Rectal smooth muscle tissue (tissue), 1 donor: ENCODE results near the gene RNF26.

Experiments
- H3K27ac ChIP-seq: one replicate; pipeline ENCODE4 v1.7.0; 2013; ENCODE audit warnings: low read depth, low read length, inconsistent platforms
- H3K27me3 ChIP-seq: one replicate; pipeline ENCODE4 v1.7.0; 2013; ENCODE audit warnings: low read length; ENCODE audit not compliant: control insufficient read depth, insufficient read depth
- H3K36me3 ChIP-seq: one replicate; pipeline ENCODE4 v1.7.0; 2013; ENCODE audit warnings: low read length; ENCODE audit not compliant: control insufficient read depth, insufficient read depth
- H3K4me1 ChIP-seq: one replicate; pipeline ENCODE4 v1.7.0; 2013; ENCODE audit warnings: low read length; ENCODE audit not compliant: control insufficient read depth, insufficient read depth
- H3K4me3 ChIP-seq: one replicate; pipeline ENCODE4 v1.7.0; 2013; ENCODE audit warnings: low read length
- H3K9ac ChIP-seq: one replicate; pipeline ENCODE4 v1.7.0; 2013; ENCODE audit warnings: low read length

RNF26 gene

DNA sequence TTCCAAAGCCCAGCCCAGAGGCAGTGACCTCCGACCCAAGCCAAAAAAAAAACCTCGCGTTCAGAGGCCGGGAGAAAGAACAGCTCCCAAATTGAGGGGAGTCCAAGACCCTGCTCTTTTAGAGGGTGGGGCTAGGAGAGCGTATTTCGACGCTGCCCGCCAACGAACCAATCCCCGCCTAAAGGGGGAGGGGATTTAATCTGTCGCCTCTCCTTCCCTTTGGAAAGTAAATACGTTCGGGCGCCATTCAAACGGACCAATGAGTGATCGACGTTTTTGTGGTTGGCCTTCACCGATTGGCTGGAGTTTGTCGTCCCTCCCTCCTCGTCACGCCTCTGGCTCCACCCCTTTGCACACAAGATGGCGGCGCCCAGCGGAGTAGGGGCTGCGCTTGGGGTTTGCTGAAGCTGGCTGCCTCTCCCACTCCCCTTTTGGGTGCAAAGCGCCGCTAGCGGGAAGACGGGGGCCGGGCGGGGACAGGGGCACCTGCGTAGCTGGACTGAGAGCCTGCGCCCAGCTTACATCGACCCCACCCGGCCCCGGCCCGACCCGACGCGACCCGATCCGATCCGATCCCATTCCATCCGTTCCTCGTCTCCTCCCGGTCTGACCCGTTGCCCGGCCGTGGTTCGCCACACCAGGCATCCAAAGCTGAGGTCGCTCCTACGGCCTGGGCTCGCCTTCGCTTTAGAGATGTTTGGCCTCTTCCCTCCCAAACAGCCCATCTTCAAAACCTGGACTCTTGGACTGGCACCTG lies at the start of gene RNF26:
RNF26 (plus strand) TSS at position 354 of the 757 bp plus-strand sequence. CDS start 596 bp downstream, outside the sequence.
- H3K27ac ChIP-seq: peak within 1 kb of the TSS; percentile 78
- peaks cover 19% of the 10 kb centered on the region for H3K4me1 ChIP-seq
- no peaks in the 10 kb centered on the region for H3K27me3 ChIP-seq
- H3K9ac ChIP-seq: peak within 1 kb of the TSS; percentile 75
- peak within 1 kb of the TSS; percentile 96 for H3K4me3 ChIP-seq
- H3K36me3 ChIP-seq: no peaks in the 10 kb centered on the region

DNA sequence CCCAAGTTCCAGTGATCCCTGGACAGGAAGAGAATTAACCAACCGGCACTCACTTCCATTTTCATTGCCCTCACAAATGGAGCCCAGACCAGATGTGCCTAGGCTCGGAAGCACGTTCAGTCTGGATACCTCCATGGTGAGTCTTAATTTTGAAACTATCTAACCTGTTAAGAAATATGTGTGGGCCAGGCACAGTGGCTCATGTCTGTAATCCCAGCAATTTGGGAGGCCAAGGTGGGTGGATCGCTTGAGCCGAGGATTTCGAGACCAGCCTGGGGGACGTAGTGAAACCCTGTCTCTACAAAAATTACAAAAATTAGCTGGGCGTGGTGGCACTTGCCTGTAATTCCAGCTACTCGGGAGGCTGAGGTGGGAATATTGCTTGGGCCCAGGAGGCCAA lies 48.9 kb upstream of the RNF26 start:
- Histone ChIP-seq H3K9ac (no peak overlapping the region), H3K27me3 (no peaks in the 10 kb centered on the region), H3K4me1 (peaks cover 3% of the 10 kb centered on the region), H3K27ac (no peak overlapping the region), H3K36me3 (peaks cover 9% of the 10 kb centered on the region), H3K4me3 (no peak overlapping the region)

DNA sequence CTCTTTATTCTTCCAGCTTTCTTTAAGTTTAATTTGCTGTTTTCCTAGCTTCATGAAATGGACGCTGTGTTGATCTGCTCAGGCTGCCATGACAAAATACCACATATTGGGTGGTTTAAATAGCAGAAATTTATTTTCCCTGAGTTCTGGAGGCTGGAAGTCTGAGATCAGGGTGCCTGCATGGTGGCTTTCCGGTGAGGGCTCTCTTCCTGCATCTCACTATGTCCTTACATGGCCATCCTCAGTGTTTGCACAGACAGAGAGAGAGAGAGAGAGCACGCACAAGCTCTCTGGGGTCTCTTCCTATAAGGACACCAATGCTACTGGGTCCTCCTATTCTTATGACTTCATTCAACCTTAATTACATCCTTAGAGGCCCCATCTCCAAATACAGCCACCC lies 46.1 kb upstream of the RNF26 start:
- Histone ChIP-seq H3K9ac (no peak overlapping the region), H3K27me3 (no peaks in the 10 kb centered on the region), H3K4me1 (peaks cover 3% of the 10 kb centered on the region), H3K27ac (no peak overlapping the region), H3K36me3 (peaks cover 9% of the 10 kb centered on the region), H3K4me3 (no peak overlapping the region)

GRCh38 chr11:119290894-119291497 lies 43.3 kb upstream of the RNF26 start:
- H3K36me3 ChIP-seq: peaks cover 3% of the 10 kb centered on the region
- H3K9ac ChIP-seq: no peak overlapping the region
- no peaks in the 10 kb centered on the region for H3K27me3 ChIP-seq
- H3K4me3 ChIP-seq: no peak overlapping the region
- no peak overlapping the region for H3K27ac ChIP-seq
- H3K4me1 ChIP-seq: peaks cover 3% of the 10 kb centered on the region

DNA sequence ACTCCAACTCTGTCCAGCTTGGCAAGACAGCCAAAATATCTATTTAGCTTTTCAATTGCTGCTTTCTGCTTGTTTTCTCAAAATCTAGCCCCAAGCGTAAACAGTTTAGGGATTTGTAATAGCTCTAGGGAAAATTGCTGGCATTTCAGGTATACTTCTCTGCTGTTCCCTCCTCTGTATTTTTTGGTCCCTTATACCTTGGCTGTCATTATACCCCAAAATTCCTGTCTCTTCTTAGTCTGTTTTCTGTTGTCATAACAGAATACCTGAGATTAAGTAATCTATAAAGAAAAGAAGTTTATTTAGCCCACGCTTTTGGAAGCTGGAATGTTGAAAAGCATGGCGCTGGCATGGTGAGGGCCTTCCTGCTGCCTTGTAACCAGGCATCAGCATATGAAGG lies 40.9 kb upstream of the RNF26 start:
- Histone ChIP-seq H3K4me1 (peaks cover 7% of the 10 kb centered on the region), H3K27ac (no peak overlapping the region), H3K27me3 (no peaks in the 10 kb centered on the region), H3K36me3 (peaks cover 6% of the 10 kb centered on the region), H3K4me3 (no peak overlapping the region), H3K9ac (no peak overlapping the region)

- H3K4me1 ChIP-seq: peaks cover 13% of the 10 kb centered on the region
- no peak overlapping the region for H3K27ac ChIP-seq
- H3K36me3 ChIP-seq: peaks cover 7% of the 10 kb centered on the region
- no peaks in the 10 kb centered on the region for H3K27me3 ChIP-seq
- no peak overlapping the region for H3K4me3 ChIP-seq
- H3K9ac ChIP-seq: no peak overlapping the region
These were observed 39.1 kb upstream of the RNF26 start for GRCh38 chr11:119295178-119295577.

DNA sequence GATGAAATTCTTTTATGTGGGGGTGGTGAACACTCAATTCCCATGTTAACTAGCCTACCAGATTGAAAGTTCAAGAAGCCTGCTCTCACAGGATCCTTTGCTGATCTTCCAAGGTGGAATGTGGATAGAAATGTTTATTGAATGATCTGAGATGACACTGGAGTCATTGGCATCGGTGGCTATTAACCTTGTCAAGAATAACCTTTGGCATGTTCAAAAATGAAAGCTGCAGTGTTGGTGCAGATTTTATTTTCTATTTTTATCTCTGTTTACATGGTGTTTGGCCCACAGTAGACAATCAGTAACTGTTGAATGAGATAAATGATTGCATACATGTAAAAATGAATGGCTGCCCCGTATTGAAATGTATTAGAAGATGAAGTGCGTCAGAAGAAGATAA lies 36.4 kb upstream of the RNF26 start:
- Histone ChIP-seq H3K36me3 (peaks cover 15% of the 10 kb centered on the region), H3K27me3 (no peaks in the 10 kb centered on the region), H3K4me3 (no peak overlapping the region), H3K4me1 (peaks cover 20% of the 10 kb centered on the region), H3K27ac (peak overlapping the region; percentile 50), H3K9ac (no peak overlapping the region)

- Histone ChIP-seq H3K36me3 (peaks cover 15% of the 10 kb centered on the region), H3K27ac (peak overlapping the region; percentile 50), H3K27me3 (no peaks in the 10 kb centered on the region), H3K9ac (no peak overlapping the region), H3K4me1 (peaks cover 20% of the 10 kb centered on the region), H3K4me3 (no peak overlapping the region)
These were observed 35.6 kb upstream of the RNF26 start for GRCh38 chr11:119298726-119299125.

- H3K4me3 ChIP-seq: no peak overlapping the region
- no peaks in the 10 kb centered on the region for H3K27me3 ChIP-seq
- no peak overlapping the region for H3K9ac ChIP-seq
- H3K4me1 ChIP-seq: peaks cover 20% of the 10 kb centered on the region
- peaks cover 17% of the 10 kb centered on the region for H3K36me3 ChIP-seq
- no peak overlapping the region for H3K27ac ChIP-seq
These were observed 34.9 kb upstream of the RNF26 start for GRCh38 chr11:119299416-119299815.

GRCh38 chr11:119300198-119300964 lies 33.9 kb upstream of the RNF26 start:
- Histone ChIP-seq H3K4me1 (peaks cover 20% of the 10 kb centered on the region), H3K36me3 (peaks cover 17% of the 10 kb centered on the region), H3K4me3 (no peak overlapping the region), H3K27me3 (no peaks in the 10 kb centered on the region), H3K27ac (peak overlapping the region; percentile 53), H3K9ac (no peak overlapping the region)

- Histone ChIP-seq H3K4me1 (peaks cover 19% of the 10 kb centered on the region), H3K36me3 (peaks cover 14% of the 10 kb centered on the region), H3K27ac (no peak overlapping the region), H3K4me3 (no peak overlapping the region), H3K27me3 (no peaks in the 10 kb centered on the region), H3K9ac (no peak overlapping the region)
These were observed 31.1 kb upstream of the RNF26 start for GRCh38 chr11:119303227-119303718.

DNA sequence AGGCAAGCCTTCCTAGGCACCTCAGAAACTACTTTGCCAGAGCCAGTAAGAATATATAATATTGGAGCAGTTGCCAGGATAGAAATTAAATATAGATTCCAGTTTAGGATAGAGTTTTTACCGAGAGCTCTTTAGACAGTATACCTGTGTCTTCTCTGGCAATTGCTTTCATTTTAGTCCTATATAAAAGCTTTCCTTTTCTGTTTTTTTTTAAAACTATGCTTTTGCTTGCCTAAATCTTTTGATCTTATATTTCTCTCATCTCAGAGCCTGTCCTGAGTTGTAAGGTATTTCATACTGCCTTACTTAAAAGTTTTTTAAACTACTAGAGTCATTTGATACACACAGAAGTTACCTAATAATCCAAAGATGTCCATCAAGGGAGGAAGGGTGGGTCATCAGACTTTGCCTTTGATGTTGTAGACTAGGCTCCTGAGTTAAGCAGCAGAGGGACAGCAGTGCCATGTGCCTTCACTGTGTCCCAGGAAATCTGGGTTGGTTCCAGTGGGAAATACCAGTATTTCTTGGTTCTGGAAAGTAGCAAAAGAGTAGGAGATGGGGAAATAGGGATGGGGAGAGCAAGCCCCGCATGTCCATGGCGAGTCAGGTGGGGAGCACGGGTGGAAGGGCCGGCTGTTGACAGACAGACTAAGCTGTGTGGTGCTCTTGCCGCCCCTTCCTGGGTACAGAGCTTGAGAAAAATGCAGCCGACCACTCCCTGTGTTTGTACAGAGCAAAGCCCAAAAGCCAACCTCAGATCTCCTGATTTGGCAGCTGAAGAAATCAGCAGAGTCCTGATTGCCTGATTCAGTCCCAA lies 28.6 kb upstream of the RNF26 start:
- peaks cover 14% of the 10 kb centered on the region for H3K36me3 ChIP-seq
- H3K27ac ChIP-seq: no peak overlapping the region
- H3K27me3 ChIP-seq: no peaks in the 10 kb centered on the region
- H3K9ac ChIP-seq: no peak overlapping the region
- peaks cover 3% of the 10 kb centered on the region for H3K4me1 ChIP-seq
- H3K4me3 ChIP-seq: no peak overlapping the region
